Stimulated activated CD4-positive, alpha-beta T cell treated with anti-CD3 and anti-CD28 coated beads, Interleukin-12 subunit alpha, Interleukin-12 subunit beta, amount 100 ng/mL, for 4 hours (primary cell): ENCODE results near the gene KDELR3.

ENCODE experiments used
- DNase-seq: peaks from one replicate; pipeline ENCODE4 v3.0.0-alpha.2; 2020

Gene KDELR3

DNA sequence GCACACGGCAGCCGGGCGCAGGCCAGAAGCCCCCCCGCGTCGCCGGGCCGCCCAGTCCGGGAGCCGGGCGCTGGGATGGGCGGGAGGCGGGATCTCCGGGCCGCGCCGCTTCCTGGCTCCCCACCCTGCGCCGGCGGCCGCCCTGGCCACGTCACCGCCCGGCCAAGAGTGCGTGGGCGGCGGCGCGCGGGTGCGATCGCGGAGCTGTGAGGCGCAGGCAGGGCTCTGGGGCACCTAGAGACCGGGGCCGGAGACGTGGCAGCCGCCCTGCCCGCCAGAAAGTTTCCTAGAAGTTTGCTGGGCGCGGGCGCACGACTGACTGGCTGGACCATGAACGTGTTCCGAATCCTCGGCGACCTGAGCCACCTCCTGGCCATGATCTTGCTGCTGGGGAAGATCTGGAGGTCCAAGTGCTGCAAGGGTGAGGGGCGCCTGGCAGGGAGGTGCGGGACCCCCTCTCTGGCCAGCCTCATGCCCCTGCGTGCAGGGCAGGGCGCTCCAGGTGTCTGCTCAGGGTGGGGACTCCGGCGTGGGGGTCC is at the start of gene KDELR3:
KDELR3 (plus strand) TSS at position 193 of the 539 bp plus-strand sequence; CDS start at position 331, 138 bp downstream.
- peak; percentile 62 for DNase-seq

DNA sequence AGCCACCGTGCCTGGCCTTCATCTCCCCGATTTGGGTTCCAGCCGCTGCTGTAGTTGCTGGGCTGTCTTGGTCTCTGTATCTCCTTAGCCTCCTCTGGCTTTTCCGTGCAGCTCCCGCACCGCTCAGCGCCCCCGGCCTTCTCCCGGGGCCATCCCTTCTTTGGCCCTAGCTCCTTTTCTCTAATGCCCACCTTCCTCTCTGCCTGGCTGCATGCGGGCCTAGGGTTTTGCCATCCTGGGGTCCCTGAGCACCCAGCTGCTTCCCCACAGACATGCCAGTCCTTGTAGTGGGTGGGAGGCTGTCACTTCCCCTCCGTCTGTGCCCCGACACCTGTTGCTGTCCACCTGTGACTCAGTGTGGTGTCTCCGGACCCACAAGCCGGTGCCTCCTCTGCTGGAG is 49.3 kb upstream of the KDELR3 start:
- no peak for DNase-seq

DNA sequence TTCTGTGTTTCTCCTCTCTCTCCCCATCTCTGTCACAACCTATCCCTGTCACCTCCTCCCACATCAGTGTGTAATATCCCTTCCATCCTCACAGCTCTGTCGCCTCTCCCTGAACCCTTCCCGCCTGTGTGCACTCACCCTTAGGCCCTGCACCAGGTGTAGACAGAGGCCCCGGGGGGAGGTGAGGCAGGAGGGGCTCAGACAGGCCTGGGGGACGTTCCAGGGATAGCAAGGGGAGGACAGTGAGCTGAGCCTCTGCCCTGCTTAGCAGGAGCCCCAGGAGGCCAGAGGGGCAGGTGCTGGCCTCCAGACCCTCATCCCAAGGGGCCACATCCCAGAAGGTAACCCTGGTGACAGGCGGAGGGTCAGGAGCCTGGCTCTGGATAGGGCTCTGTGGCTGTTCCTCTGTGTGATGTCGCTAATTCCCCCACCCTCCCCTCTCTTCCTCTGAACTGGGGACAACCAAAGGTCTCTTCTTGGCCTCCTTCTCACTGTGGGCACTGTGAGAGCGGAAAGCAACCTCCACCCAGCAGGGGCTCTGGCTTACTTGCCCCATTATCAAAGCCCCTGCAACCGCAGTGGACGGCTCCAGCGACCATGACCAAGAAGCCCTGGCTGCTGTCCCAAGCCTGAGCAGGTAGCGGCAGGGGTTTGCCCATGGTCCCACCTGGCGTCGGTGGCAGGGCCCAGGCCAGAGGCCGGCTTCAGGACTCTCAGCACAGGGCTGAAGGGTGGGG is 48.6 kb upstream of the KDELR3 start:
- DNase-seq, result no peak

DNA sequence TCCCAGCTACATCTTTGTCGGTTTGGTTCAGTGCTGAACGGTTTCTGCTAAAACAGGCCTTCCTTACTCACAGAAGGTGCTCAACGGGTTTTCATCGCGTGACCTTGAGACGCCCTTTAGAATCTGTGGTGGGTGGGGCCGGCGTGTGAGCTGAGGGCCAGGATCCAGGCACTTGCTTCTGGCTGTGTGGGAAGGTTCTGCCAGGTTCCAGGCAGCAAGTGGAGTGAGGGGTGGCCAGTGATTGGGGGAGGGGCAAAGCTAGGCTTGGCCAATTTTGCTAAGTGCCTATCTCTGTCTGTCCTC is 48.1 kb upstream of the KDELR3 start:
- no peak for DNase-seq

DNA sequence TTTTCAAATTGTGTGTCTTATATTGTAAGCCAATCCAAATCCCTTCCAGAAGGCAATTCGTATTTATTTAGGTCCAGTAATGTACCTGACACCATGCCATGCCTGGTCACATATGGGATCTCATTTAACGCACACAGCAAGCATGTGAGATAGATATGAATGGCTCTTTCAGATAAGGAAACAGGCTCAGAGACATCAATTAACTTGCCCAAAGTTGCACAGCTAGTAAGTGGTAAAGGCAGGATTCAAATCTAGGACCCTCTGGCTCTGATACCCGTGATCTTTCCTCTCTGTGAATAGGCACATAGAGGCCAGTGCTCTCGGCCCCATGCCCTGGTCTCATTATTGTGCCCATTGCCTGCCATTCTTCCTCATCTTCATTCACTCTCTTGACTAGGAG is 47.2 kb upstream of the KDELR3 start:
- no peak for DNase-seq

DNA sequence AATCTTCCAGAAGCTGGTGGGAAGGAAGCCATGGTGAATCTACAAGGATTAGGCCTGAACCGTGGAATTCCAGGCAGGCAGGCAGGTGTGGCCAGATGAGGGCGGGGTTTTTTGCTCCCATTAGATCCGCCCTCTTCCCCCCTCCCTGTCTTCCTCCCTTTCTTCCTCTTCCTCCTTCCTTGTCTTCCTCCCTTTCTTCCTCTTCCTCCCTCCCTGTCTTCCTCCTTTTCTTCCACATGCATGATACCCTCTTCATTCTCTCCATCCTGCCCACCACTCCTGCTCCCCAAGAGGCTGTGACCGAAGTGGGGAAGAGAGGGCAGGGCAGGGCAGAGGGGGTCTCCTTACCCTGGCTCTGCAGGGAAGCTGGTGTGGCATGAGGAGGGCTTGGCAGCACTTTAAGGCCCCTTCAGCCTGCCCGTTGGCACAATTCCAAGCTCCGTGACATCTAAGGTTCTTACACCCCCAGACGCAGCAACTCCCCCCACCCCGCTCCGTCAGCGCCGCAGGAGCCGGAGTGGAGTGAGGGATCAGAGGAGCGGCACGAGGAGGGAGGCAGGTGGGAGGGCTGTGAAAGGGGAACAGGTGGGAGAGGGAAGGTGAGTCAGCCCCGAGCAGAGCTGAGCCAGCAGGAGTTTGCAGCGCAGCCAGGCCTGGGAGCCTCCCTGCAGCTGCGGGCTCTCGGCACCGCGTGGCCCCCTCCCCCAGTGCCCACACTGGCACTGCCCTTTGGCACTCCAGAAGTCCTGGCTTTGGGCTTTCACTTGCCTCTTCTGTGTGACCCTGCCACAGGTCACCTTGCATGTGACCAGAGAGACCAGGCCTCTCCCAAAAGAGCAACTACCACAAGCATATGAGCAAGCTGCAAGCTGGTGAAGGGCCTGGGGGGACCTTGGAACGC is 45.0 kb upstream of the KDELR3 start:
- no peak for DNase-seq

DNA sequence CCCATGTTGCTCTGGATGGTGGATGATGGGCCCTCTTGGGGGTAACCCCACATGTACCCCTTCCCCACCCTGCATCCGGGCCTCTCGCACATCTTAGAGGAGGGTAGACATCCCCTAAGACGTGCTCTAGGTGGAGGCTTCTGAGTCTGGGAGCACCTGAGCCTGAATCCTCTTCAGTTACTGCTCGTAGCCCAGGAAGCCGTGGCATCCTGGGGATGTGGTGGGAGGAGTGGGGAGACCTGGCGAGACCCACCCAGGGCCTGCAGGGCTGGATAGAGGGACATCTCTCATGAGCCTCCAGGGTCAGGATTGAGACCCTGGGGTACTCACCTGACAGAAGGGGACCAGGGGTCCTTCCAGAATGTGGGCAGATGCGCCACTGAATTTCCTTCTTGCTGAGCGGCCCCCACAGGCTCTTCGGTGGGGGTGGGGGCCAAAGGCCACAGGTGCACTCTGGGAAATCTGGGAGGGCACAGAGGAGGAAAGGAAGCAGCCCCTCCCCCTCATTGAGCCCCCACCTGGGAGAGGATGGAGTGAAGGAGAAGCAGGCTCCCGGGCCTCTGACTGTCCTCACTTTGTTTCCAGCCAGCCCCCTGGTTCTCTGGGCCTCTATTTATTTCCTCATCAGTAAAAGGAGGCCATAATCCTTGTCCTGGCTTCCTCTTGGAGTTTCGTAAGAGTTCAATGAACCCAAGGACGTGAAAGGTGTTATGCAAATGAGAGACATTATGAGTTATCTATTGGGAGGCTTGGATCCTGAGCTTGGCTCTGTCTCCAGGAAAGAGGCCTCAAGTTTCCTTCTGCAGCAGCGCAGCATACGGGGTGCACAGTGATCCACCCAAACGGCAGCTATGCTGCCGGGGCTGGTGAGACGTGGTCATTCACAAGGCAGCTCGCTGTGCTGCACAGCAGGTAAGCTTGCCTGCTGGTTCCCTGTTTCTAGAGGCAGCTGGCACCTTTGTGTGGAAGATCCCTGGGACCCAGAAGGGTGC is 44.1 kb upstream of the KDELR3 start:
- no peak for DNase-seq

DNA sequence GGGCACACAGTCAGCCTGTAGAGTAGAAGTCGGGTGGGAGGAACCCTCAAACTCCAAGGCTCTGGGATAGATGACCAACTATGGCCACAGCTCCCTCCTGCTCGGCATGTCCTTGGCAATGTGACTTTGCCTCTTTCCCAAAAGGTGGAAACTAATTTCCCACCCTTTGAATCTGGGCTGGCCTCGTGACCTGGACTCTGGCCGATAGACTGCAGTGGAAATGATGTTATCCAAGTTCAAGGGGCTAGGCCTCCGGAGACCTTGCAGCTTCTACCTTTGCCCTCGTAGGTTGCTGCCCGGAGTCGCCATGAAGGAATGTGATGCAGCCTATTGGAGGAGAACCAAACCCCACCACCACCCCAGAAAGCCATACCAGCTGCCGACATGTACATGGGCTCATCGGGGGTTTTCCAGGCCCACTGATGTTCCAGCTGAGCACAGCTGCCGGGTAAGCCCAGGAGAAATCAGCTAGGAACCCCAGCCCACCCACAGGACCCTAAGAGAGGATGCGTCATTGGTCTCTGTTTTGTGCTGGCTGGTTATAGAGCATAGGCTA is 43.3 kb upstream of the KDELR3 start:
- no peak for DNase-seq

DNA sequence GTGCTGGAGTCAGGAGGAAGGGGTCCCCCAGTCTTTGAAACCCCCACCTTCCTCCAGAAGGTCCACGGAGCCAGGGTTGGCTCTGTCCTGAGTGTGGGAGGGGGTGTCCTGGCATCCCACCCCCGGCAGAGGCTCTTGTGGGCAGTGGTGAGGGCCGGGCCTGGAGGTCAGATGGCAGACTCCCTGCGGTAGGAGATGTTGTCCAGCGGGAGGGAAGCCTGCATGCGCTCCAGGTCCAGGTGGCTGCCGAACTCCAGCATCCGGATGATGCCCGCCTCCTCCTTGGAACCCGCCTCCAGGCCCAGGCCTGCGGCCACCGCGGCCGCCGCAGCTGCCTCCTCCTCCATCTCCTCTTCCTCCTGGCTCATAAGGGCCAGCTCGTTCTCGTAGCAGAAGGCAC is 41.3 kb upstream of the KDELR3 start:
- DNase-seq, result no peak

DNA sequence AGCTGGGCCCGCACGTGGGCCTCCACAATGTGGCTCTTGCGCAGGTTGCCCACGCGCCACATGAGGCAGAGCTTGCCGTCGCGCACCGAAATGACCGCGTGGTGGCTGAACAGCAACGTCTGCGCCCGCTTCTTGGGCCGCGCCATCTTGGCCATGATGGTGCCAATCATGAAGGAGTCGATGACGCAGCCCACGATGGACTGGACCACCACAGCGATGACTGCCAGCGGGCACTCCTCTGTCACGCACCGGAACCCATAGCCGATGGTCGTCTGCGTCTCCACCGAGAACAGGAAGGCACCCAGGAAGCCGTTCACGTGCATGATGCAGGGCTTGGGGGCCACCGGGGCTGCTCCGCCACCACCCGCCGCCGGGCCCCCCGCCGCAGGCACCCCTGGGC is 40.4 kb upstream of the KDELR3 start:
- no peak for DNase-seq

DNA sequence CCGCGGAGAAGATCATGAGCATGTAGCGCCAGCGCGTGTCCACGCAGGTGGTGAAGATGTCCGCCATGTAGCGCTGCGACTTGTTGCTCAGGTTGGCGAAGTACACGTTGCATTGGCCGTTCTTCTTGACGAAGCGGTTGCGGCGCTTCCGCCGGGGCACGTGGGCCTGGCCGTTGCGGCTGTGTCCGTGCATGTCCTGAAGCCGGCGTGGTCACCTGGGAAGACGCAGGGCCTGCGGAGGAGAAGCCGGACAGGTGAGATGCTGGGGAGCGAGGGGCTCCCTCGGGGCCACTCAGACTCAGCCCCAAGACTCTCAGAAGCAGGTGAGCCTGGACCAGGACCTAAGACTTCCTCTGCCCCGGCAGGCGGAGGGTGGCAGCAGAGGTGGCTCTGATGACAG is 40.0 kb upstream of the KDELR3 start:
- DNase-seq, result no peak

DNA sequence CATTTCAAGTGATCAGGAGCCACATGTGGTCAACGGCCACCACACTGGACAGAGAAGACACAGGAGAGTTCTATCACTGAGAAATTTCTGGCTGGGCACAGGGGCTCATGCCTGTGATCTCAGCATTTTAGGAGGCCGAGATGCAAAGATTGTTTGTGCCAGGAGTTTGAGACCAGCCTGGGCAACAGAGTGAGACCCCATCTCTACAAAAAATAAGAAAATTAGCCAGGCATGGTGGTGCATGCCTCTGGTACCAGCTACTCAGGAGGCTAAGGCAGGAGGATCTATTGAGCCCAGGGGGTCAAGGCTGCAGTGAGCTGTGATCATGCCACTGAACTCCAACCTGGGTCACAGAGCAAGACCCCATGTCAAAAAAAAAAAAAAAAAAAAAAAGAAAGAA is 39.2 kb upstream of the KDELR3 start:
- DNase-seq, result no peak

DNA sequence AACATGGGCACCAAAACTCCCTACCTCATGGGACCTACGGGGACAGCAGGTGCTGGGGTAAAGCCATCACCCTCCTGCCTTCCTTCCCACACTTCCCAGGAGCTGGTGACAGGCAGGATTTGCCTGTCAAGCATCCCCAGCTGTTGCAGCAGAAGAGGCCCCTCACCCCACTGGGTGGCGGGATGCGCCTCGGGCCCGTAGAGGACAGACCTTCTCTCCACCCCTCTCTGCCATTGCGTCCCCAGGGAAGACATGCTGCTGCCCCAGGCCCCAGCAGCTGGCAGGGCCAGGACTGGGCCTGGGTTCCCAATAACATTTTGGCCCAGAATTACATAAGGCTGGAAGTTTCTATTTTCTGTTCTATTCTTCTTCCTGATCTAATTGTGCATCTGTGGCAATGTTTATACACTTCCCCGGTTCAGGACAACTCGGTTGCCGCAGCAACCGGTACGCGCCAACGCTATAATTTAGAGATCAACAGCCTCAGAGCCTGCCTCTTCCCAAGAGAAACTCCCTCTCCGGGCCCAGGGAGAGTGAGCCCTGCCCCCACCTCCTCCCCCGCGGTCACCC is 38.3 kb upstream of the KDELR3 start:
- no peak for DNase-seq

DNA sequence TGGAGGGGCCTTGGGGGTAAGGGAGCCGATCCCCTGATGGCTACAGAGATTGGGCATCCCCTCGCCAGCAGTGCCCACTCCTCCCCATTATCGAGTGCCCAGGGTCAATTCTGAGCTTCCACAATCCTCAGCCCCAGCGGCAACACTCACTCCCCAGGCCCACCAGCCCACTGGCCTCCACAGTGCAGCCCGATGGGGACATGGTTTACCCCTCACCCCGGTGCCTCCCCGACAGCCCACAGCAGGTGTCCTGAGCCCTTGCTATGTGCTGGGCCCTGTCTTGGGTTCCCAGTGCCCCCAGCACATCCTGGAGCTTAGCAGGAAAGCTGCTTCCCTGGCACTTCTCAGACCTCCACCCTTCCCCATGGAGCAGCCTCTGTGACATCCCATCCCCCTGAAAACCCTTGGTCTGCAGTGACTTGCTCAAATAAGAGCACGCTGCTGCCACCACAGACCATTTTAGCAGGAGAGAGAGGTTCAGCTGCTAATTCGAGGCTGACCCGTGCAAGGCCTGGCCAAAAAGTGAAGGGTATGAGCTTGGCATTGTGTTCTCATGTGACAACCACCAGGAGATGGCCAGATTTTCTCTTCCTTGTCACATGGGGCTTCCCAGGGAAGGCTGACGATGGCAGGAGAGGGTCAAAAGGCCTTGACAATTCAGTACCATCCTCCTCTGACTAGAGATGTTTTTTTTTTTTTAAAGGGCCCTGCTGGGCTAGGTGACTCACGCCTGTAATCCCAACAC is 36.5 kb upstream of the KDELR3 start:
- no peak for DNase-seq

DNA sequence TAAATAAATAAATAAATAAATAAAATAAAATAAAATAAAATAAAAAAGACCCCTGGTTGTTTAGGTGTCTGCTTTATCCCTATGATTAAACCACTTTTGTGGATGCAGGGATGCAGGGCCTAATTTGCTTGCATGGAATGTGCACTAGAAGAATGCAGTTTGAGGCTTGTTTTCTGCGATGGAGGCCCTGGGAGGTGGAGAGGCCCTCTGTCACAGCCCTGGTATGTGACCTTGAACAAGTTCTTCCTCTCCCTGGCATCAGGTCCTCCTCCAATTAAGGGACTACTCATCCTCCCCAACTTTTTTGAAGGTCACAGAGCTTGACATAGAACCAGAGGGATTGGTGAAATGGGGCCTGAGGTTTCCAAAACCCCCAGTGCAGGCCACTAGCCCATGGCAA is 35.6 kb upstream of the KDELR3 start:
- DNase-seq, result no peak

DNA sequence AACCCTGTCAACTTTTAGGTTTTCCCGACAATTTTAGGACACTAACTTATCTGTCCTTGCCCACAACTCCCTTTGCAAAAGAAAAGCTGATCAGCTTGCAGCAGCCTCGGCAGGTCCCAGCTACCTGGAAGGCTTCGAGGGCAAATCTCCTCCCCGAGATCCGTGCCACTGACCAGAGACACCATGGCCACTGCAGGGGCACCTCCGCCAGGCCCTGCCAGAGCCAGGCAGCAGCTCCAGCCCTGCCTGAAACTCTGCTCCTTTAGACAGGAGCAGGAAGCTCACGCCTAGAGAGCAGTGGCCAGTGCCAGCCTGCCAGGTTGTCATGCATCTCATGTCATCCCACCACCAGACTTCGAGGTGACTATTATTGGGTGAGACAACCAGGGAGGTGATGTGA is 34.0 kb upstream of the KDELR3 start:
- no peak for DNase-seq

DNA sequence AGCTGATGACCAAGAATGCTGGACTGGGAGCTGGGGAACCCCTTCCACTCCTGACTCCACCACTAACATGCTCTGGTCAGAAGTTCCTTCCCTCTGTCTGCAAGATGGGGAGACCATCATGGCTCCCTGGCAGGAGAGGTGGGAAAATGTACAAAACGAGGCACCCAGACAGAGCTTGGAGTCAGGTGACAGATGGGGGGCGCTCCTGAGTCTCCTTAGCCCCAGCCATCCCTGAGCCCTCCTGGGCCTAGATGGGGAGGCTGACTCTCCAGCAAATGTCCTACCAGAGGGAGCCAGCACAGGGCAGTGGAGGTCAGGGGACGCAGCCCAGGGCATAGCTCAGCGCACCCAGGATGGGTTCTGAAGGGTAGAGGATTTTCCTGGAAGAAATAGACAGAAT is 32.9 kb upstream of the KDELR3 start:
- DNase-seq, result no peak

DNA sequence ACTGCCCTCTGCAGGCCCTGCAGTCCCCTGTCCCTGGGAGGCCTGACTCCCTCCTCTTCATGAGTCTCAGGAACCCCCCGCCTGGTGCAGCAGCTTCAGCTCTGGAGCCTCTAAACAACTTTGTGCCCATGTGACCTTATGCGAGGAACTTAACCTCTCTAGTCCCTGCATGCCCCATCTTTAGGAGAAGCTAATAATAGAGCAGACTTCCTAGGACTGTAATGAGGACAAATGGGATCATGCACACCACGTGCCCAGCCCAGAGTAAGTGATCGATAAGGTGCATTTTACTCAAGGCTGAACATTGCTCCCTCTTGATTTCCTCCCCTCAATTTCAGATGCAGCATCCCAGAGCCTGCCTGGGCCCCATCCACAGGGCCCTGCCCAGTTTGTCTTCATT is 31.9 kb upstream of the KDELR3 start:
- no peak for DNase-seq

DNA sequence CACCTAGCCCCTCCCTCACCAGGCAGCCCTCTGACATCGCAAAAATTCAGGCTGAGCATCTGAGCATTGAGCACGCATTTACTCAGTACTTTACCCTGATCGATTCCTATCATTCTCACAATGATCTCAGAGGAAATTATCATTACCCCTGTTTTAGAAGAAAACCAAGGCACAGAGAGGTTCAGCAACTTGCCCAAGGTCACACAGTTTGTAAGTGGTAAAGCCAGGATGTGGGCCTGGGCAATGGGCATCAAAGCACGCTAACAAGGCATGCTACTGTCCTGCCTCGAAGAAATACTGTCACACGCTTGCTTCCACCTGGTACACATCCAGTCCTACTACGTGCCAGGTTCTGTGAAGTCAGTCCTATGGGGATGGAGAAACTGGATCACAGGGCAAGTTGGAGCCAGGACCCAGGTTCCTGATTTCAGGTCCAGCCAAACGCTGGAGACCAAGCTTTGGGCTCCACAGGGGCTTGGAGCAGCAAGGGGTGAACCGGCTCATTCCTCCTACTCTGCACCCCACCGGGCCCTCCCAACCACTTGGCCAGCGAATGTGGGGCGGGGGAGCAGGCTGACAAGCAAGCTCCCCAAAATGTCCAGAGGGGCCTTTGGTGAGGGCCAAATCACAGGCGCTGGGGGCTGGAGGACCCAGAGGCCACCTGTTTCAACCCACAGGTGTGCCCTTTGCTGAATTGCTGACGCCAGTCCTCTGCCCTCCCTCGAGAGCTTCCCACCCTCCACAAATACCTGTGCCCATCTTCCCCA is 31.1 kb upstream of the KDELR3 start:
- no peak for DNase-seq

DNA sequence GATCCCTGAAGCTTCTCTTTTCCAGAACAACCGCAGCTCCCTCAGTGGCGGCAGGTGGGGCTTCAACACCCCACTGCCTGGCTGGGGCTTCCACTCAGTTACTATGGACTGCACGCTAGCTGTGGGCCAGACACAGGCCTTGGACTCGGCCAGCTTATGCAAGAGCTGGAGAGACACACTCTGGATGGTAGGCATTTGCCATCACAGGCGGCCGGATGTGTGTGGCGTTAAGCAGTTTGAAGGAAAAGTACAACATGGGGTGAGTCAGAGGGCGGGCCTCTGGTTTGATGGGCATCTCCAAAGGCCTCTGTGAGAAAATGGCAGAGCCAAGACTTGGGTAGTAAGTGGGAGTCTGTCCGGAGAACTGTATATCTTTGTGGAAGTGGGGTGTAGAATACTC is 30.5 kb upstream of the KDELR3 start:
- DNase-seq, result no peak
